Stimulated activated CD4-positive, alpha-beta T cell treated with anti-CD3 and anti-CD28 coated beads, Interleukin-1b, Interleukin-23, amount 100 ng/mL, for 4 hours (primary cell): Measurements from ENCODE around the gene GRM2.
"Not testable (repeated sequence)": the region's sequence is repeated elsewhere in the genome, so short reads cannot be mapped to it uniquely, and the experiment has no call there.

Experiments
- DNase-seq, 2 donors: peaks; one replicate each; pipeline ENCODE4 v3.0.0-alpha.2; 2020; ENCODE audit warnings: low read depth in 2 of 2

The GRM2 gene

GRCh38 chr3:51722362-51722761 lies 15.5 kb downstream of the GRM2 start:
- DNase-seq, result no peak

- no peak for DNase-seq
Measured at GRCh38 chr3:51727500-51727899, 20.6 kb downstream of the GRM2 start.

GRCh38 chr3:51729042-51729633 lies 22.3 kb downstream of the GRM2 start:
- no peak for DNase-seq

- DNase-seq, result no peak
Measured at GRCh38 chr3:51733859-51734571, 27.1 kb downstream of the GRM2 start.

GRCh38 chr3:51734572-51734907 lies 27.7 kb downstream of the GRM2 start:
- DNase-seq, result no peak

GRCh38 chr3:51735039-51735438 lies 28.2 kb downstream of the GRM2 start:
- DNase-seq, result no peak

- no peak for DNase-seq
Measured at GRCh38 chr3:51735950-51736349, 29.1 kb downstream of the GRM2 start.

- DNase-seq, result no peak
Measured at GRCh38 chr3:51739110-51739509, 32.2 kb downstream of the GRM2 start.

- not testable (repeated sequence) for DNase-seq
Measured at GRCh38 chr3:51742320-51742719, 35.5 kb downstream of the GRM2 start.

- DNase-seq, result not testable (repeated sequence)
Measured at GRCh38 chr3:51742978-51743377, 36.1 kb downstream of the GRM2 start.

- DNase-seq, result no peak
Measured at GRCh38 chr3:51747840-51748239, 41.0 kb downstream of the GRM2 start.

- no peak for DNase-seq
Measured at GRCh38 chr3:51748327-51748726, 41.5 kb downstream of the GRM2 start.

GRCh38 chr3:51750878-51751277 lies 44.0 kb downstream of the GRM2 start:
- DNase-seq, result no peak

GRCh38 chr3:51751287-51751686 lies 44.4 kb downstream of the GRM2 start:
- DNase-seq, result no peak

GRCh38 chr3:51753763-51754750 lies 47.2 kb downstream of the GRM2 start:
- not testable (repeated sequence) for DNase-seq

- no peak for DNase-seq
Measured at GRCh38 chr3:51759203-51759602, 52.3 kb downstream of the GRM2 start.
